GM18870 (cell line): ENCODE data around the gene SNAPC2.
"Not testable (repeated sequence)": the region's sequence is repeated elsewhere in the genome, so short reads cannot be mapped to it uniquely, and the experiment has no call there.

Source experiments
- ATAC-seq: cut with Tn5 transposase; IDR thresholded peaks from one replicate; pipeline ENCODE4 v1.9.1; 2021; ENCODE audit warnings: moderate library complexity; ENCODE audit not compliant: unreplicated experiment

SNAPC2 gene

DNA sequence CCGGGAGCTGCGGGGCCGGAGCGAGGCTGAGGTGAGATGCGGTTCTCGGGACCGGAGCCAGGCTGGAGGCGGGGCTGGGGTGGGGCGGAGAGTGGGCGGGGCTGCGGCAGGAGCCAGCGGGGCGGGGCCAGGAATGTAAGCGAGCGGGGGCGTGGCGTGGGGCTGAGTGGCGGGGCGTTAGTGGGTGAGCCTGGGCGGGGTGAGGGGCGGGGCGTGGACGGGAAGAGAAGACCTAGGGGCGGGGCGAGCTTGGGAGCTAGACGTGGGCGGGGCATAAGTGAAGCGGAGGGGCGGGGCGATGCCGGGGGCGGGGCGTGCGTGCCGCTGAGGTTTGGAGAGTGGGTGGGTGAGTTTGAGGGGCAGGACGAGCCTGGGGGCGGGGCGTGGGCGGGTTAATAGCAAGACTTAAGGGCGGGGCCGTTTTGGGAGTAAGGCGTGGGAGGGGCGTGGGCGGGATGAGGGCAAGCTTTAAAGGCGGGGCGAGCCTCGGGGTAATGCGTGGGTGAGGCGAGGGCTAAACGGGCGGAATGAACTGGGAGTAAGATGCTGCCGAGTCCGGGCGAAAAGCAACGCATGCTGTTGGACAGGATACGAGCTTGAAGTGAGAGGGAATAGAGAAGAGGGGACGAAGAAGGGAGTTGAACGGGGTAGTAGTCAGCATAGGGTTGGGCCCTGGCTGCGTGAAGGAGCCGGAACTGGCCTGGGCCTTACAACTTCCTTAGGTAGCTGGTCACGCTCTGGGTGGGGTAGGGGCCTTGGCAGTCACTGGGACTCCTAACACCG, 572 bp downstream of the SNAPC2 start:
- peak; percentile 19 for ATAC-seq

DNA sequence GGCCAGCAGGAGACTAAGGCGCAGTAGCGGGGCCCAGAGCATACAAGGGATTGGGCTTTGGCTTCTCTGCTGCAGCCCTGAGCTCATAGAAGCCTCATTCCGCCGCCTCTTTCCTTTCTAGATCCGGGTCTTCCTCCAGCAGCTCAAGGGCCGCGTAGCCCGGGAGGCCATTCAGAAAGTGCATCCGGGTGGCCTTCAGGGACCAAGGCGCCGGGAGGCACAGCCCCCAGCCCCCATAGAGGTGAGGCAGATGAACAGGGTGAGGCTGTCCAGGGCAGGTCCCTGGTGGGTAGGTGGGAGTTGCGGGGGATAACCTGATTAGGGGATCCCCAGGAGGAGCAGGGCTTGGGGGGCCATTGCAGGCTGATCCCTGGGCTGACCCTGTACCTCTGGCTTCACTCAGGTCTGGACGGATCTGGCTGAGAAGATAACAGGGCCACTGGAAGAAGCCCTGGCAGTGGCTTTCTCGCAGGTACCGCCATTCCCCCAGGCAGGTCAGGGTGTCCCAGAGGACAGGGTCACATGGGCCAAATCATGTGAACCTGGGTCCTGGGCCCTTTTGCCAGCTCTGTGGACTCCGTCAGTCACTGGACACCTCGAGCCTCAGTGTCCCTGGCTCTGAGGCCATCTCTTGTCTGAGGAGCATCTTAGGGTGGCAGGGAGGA, 1.3 kb downstream of the SNAPC2 start:
- ATAC-seq = no peak

- ATAC-seq = no peak
These were observed 2.1 kb downstream of the SNAPC2 start for GRCh38 chr19:7921967-7922835.

GRCh38 chr19:7922836-7923195, 2.7 kb downstream of the SNAPC2 start:
- no peak for ATAC-seq

DNA sequence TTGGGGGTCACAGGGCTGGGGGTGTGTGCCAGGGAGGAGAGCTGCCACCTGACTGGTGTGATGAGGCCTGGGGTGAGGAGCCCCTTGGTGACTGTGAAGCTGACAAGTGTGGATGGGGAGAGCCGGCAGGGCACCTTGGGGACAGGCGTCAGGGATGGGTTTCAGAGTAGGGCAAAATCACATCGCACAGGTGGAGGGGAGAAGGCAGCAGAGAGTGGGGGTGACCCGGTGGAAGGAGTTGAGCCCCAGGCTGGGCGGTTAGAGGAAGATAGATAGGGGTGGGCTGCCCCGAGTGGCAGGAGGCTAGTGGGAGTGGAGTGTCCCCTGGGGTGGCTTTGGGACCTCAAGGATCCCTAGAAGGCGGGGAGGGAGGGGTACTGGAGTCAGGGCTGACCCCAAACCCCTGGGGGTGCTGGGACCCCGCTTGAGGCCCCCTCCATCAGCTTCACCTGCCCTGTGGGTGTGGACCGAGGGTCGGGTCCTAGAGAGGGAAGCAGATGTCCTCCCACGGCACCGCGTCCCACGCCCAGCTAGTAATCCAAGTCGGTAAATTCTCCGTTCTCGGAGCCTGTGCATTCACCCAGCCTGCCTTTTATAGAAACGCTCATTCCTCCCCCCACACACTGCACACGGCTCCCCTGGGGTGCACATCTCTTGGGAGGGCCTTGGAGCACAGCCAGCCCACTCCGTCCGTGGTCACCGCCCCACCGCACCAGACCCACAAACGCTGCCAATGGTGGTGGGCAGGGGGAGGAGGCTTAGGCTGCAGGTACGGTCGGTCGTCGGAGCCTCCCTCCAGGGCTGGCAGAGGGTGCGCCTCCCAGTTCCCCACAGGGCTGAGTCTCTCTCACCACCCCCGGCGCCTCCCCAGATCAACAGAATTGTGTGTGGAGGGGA, 3.4 kb downstream of the SNAPC2 start:
- no peak for ATAC-seq

DNA sequence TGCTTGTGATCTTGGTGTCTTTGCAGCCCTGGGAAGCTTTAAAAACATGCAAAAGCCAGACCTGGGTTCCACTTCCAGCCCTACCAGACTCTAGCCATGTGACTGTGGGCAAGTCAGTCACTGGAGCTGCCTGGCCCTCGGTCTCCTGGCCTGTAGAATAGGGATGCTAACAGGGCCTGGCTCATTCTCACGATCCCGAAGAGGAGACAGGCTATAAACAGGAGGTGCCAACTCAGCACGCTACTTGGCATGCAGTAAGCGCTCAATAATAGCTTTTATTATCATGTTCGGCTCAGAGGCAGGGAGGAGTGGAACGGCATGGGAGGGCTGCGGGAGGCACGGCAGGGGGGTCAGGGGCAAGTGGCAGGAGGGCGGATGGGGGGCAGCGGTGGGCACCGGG, 4.1 kb downstream of the SNAPC2 start:
- ATAC-seq = no peak

DNA sequence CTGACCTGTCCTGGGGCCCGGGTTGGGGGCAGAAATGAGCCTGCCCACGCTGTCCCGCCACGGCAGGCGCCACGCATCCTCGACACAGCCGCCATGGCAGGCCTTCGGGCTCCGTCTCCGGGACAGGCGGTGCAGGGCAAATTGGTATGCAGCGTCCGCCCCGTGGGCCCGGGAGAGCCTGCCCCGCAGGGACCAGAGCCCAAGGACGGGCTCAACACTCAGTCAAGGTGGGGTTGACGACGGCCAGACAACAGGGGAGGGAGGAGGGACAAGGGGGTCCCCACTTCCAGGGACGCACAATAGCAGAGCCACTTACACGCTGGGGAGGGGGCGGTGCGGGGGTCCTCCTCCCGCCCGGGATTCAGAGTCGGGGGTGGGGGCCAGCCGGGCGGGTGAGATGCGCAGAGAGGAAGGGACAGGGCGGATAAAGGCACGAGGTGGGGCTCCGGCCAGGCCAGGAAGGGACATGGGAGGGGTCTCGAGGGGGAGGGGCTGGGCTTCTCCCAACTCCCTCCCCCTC, 4.6 kb downstream of the SNAPC2 start:
- no peak for ATAC-seq

GRCh38 chr19:7925171-7925851, 5.2 kb downstream of the SNAPC2 start:
- no peak for ATAC-seq

GRCh38 chr19:7926021-7926726, 6.0 kb downstream of the SNAPC2 start, which contains the start of gene CTXN1:
TSS of gene CTXN1 (minus strand) at chr19:7926135. CDS start at chr19:7925538, 597 bp downstream.
- ATAC-seq = no peak

GRCh38 chr19:7926727-7927604, 6.8 kb downstream of the SNAPC2 start:
- ATAC-seq = no peak

DNA sequence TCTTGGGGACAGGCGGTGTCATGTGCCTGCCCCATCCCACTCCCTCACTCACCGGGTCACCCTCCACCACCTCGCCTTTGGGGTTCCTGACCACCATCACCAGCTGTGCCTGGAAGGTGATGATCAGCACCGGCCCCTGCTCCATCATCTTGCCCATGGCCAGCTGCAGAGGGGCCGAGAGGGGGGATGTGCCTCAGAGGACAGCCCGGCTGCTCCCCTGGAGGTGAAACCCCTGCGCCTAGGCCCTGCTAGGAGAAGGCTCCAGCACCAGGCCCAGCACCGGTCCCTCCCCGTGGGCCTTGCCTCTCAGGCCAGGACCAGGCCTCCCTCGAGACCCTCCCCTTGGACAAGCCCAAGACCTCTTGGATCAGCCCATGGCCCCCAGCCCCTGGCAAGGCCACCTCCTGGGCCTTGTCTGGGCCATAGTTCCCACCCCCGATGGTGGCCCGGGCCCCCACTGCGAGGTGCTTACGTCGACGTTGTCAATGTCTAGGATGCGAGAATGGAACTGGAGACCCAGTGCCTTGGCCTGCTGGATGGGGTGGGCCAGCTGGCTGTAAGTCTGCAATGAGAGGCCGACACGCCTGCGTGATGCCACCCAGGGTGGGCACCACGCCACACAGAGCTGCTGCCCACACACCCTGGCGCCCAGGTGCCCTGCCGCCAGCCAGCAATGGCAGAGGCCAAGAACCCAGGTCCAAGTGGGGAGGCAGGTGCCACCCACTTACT, 7.6 kb downstream of the SNAPC2 start:
- ATAC-seq = no peak

DNA sequence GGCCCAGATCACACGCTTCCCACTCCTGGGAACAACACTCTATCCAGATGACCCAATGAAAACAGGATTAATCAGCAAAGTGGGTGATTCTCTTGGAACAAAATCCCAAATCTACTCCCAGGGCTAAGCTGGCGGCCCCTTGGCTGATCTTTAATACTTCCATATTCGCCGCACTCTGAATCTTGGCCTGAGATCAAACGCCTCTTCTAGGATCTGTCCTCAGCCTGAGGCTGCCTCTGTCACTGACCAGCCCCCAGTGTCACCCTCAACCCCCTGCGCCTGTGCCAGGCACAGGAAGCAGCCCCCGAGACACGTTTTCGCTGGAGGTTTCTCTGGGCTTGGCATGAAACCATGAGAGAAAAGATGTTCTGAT, 8.2 kb downstream of the SNAPC2 start:
- ATAC-seq = no peak

GRCh38 chr19:7928741-7929701, 8.9 kb downstream of the SNAPC2 start:
- ATAC-seq = no peak

GRCh38 chr19:7930030-7930429, 9.9 kb downstream of the SNAPC2 start:
- not testable (repeated sequence) for ATAC-seq

- no peak for ATAC-seq
These were observed 10.6 kb downstream of the SNAPC2 start for GRCh38 chr19:7930765-7931164.
